Progenitor cell of endocrine pancreas (in vitro differentiated cells): Measurements from ENCODE around the gene CCNB3. TPM values are rescaled to one million over a fixed set of nuclear protein-coding genes. Genes with fewer than 3 reads are reported as not detected.

ENCODE experiments used
- DNase-seq: peaks from one replicate; pipeline ENCODE4 v3.0.0; 2021; ENCODE audit warnings: low spot score; ENCODE audit not compliant: unreplicated experiment
- H3K27ac Mint-ChIP-seq: 2 replicates; pipeline ENCODE4 v1.8.0; 2021; ENCODE audit warnings: mild to moderate bottlenecking, moderate library complexity, mixed read lengths
- H3K27me3 Mint-ChIP-seq: 2 replicates; pipeline ENCODE4 v1.8.0; 2021; ENCODE audit warnings: mixed read lengths
- H3K36me3 Mint-ChIP-seq: 2 replicates; pipeline ENCODE4 v1.8.0; 2022; ENCODE audit warnings: mixed read lengths; ENCODE audit not compliant: insufficient read depth
- H3K4me1 Mint-ChIP-seq: 2 replicates; pipeline ENCODE4 v1.8.0; 2021; ENCODE audit warnings: low read depth, mixed read lengths
- H3K4me3 Mint-ChIP-seq: 2 replicates; pipeline ENCODE4 v1.8.0; 2021; ENCODE audit warnings: low read depth, mild to moderate bottlenecking, moderate library complexity, mixed read lengths
- H3K9me3 Mint-ChIP-seq: 2 replicates; pipeline ENCODE4 v1.8.0; 2021; ENCODE audit warnings: low read depth, mixed read lengths
- CTCF ChIP-seq: fragments of 200-600 bp; sonication (generic); IDR thresholded peaks from one replicate; pipeline ENCODE4 v1.5.0; 2021; ENCODE audit warnings: antibody characterized with exemption, mild to moderate bottlenecking; ENCODE audit not compliant: unreplicated experiment
- total RNA-seq: library from RNA; stranded (reverse); gene quantifications from 2 replicates; pipeline ENCODE4 v1.2.1, GENCODE V29; 2021

Gene CCNB3
- total RNA-seq, 1 donor from 2014 or later, result 0.34 TPM

DNA sequence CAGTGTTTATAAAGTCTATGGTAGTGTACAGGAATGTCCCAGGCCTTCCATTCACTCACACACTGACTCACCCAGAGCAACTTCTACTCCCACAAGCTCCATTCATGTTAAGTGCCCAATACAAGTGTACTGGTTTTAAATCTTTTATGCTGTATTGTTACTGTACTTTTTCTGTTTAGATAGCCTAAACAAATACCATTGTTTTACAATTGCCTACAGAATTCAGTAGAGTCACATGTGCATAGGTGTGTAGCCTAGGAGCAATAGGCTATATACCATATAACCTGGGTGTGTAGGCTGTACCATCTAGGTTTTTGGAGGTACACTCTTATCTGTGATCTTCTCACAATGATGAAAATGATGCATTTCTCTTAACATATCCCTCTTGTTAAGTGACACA is 139.4 kb downstream of the CCNB3 start:
- Mint-ChIP-seq H3K27me3 (no peaks in the 10 kb centered on the region), H3K9me3 (peaks cover 14% of the 10 kb centered on the region), H3K4me1 (no peaks in the 10 kb centered on the region), H3K4me3 (no peak overlapping the region), H3K27ac (no peak overlapping the region), H3K36me3 (no peaks in the 10 kb centered on the region)
- no peak for DNase-seq
- no peak for TF ChIP-seq CTCF

DNA sequence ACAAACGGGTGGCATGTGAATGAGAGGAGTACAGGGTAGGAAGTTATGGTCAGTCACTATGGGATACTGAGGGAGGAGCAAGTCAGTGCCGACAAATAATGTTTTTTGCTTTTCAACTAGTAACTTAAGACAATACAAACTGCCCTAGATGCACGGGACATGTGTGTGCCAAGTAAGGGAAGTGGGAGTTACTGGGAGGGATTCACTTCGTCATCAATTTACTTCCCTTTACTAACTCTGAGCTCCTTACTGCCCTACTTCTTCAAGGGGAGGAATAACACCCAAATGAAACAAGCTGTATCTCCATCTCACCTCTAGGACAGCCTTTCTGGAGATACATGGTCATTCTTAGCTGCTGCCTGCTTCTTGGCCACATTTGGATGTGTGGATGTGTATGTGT is 168.4 kb downstream of the CCNB3 start:
- Mint-ChIP-seq H3K36me3 (no peaks in the 10 kb centered on the region), H3K4me1 (no peaks in the 10 kb centered on the region), H3K27me3 (no peaks in the 10 kb centered on the region), H3K9me3 (peaks cover 11% of the 10 kb centered on the region), H3K27ac (no peak overlapping the region), H3K4me3 (no peak overlapping the region)
- DNase-seq, result no peak
- TF ChIP-seq CTCF, result no peak

DNA sequence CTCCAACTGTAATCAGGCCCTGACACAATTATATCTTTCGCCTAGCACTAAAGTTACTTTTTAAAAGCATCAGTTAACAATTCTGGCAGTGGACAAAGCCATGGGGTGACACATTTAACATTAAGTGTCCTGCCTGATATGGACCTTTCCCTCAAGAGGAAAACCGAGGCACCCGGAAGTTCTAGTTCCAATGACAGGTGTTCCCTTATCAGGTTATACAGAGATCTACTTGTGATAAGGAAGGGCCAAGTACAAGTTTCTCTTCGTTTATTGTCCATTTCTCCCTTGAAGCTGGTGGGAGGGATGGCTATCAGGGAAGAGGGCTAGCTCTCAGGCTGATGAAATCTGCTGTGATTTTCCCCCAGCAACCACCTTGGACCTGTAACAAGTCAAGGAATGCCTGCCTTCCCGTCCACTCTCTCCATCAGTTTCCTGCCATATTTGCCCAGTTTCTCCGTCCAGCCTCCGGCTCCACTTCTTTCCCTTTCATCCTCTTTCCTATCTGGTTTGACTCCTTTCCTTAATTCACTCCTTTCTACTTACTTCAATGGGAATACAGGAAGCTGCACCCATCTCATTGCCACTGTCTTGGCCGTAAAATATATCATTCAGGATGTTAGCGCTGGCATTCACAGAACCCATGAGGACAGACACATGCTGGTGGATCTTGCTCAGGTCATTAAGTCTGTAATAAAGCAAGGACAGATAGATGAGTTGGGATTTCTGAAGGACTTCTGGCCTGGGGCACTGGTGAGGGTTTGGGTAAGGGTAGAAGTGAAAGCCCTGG is 171.1 kb downstream of the CCNB3 start:
- Mint-ChIP-seq H3K4me3 (no peak overlapping the region), H3K36me3 (no peaks in the 10 kb centered on the region), H3K27ac (no peak overlapping the region), H3K27me3 (no peaks in the 10 kb centered on the region), H3K9me3 (peaks cover 18% of the 10 kb centered on the region), H3K4me1 (no peaks in the 10 kb centered on the region)
- no peak for DNase-seq
- no peak for TF ChIP-seq CTCF

GRCh38 chrX:50381729-50382415 is 177.3 kb downstream of the CCNB3 start:
- H3K9me3 Mint-ChIP-seq, result peaks cover 31% of the 10 kb centered on the region
- no peak for TF ChIP-seq CTCF
- no peak for DNase-seq
- H3K27me3 Mint-ChIP-seq, result peaks cover 4% of the 10 kb centered on the region
- no peak overlapping the region for H3K27ac Mint-ChIP-seq
- H3K4me1 Mint-ChIP-seq, result peaks cover 7% of the 10 kb centered on the region
- H3K36me3 Mint-ChIP-seq, result no peaks in the 10 kb centered on the region
- H3K4me3 Mint-ChIP-seq, result no peak overlapping the region

DNA sequence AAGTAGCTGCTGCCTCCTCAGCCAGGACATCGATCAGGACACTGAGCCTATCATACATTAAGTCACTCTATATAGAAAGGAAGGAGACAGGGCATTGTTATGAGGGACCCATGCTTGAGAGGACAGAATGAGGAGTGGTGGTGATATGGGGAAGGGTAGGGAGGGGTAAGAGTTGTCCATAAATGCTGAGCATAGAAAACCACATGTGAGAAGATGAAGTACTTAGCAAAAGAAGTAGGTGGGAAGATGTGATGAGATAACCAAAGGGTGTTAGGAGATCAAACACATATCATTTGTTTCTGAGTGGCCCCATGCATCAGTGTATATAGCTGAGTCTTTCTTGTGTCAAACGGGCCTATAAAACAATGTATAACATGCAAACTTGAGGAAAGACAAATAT is 182.0 kb downstream of the CCNB3 start:
- peaks cover 4% of the 10 kb centered on the region for H3K27me3 Mint-ChIP-seq
- H3K27ac Mint-ChIP-seq, result no peak overlapping the region
- peaks cover 7% of the 10 kb centered on the region for H3K4me1 Mint-ChIP-seq
- no peak overlapping the region for H3K4me3 Mint-ChIP-seq
- TF ChIP-seq CTCF, result no peak
- no peaks in the 10 kb centered on the region for H3K36me3 Mint-ChIP-seq
- peaks cover 28% of the 10 kb centered on the region for H3K9me3 Mint-ChIP-seq
- no peak for DNase-seq
